Progenitor cell of endocrine pancreas (in vitro differentiated cells): ENCODE data around the gene OGDHL. TPM values are rescaled to one million over a fixed set of nuclear protein-coding genes. Genes with fewer than 3 reads are reported as not detected.

Experiments
- DNase-seq: peaks from one replicate; pipeline ENCODE4 v3.0.0; 2021; ENCODE audit warnings: low spot score; ENCODE audit not compliant: unreplicated experiment
- H3K27ac Mint-ChIP-seq: 2 replicates; pipeline ENCODE4 v1.8.0; 2021; ENCODE audit warnings: mild to moderate bottlenecking, moderate library complexity, mixed read lengths
- H3K27me3 Mint-ChIP-seq: 2 replicates; pipeline ENCODE4 v1.8.0; 2021; ENCODE audit warnings: mixed read lengths
- H3K36me3 Mint-ChIP-seq: 2 replicates; pipeline ENCODE4 v1.8.0; 2022; ENCODE audit warnings: mixed read lengths; ENCODE audit not compliant: insufficient read depth
- H3K4me1 Mint-ChIP-seq: 2 replicates; pipeline ENCODE4 v1.8.0; 2021; ENCODE audit warnings: low read depth, mixed read lengths
- H3K4me3 Mint-ChIP-seq: 2 replicates; pipeline ENCODE4 v1.8.0; 2021; ENCODE audit warnings: low read depth, mild to moderate bottlenecking, moderate library complexity, mixed read lengths
- H3K9me3 Mint-ChIP-seq: 2 replicates; pipeline ENCODE4 v1.8.0; 2021; ENCODE audit warnings: low read depth, mixed read lengths
- total RNA-seq: library from RNA; stranded (reverse); gene quantifications from 2 replicates; pipeline ENCODE4 v1.2.1, GENCODE V29; 2021
- TF ChIP-seq, protein P1 (sequence below): fragments of 200-600 bp; sonication (generic); IDR thresholded peaks from one replicate; pipeline ENCODE4 v1.5.0; 2021; ENCODE audit warnings: antibody characterized with exemption, mild to moderate bottlenecking; ENCODE audit not compliant: unreplicated experiment

Gene OGDHL
- total RNA-seq, 1 donor from 2014 or later, result 9.1 TPM

- Mint-ChIP-seq H3K9me3 (no peaks in the 10 kb centered on the region), H3K27me3 (peaks cover 68% of the 10 kb centered on the region), H3K4me1 (peaks cover 6% of the 10 kb centered on the region), H3K36me3 (no peaks in the 10 kb centered on the region), H3K27ac (no peak overlapping the region), H3K4me3 (no peak overlapping the region)
- TF ChIP-seq, protein P1, sequence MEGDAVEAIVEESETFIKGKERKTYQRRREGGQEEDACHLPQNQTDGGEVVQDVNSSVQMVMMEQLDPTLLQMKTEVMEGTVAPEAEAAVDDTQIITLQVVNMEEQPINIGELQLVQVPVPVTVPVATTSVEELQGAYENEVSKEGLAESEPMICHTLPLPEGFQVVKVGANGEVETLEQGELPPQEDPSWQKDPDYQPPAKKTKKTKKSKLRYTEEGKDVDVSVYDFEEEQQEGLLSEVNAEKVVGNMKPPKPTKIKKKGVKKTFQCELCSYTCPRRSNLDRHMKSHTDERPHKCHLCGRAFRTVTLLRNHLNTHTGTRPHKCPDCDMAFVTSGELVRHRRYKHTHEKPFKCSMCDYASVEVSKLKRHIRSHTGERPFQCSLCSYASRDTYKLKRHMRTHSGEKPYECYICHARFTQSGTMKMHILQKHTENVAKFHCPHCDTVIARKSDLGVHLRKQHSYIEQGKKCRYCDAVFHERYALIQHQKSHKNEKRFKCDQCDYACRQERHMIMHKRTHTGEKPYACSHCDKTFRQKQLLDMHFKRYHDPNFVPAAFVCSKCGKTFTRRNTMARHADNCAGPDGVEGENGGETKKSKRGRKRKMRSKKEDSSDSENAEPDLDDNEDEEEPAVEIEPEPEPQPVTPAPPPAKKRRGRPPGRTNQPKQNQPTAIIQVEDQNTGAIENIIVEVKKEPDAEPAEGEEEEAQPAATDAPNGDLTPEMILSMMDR, result no peak
- DNase-seq, result no peak
Observed at GRCh38 chr10:49689882-49690510, 72.1 kb downstream of the OGDHL start.

GRCh38 chr10:49688920-49689319 lies 73.2 kb downstream of the OGDHL start:
- TF ChIP-seq, protein P1, result no peak
- H3K4me3 Mint-ChIP-seq, result no peak overlapping the region
- peaks cover 6% of the 10 kb centered on the region for H3K4me1 Mint-ChIP-seq
- no peak overlapping the region for H3K27ac Mint-ChIP-seq
- DNase-seq, result no peak
- H3K36me3 Mint-ChIP-seq, result no peaks in the 10 kb centered on the region
- peaks cover 66% of the 10 kb centered on the region for H3K27me3 Mint-ChIP-seq
- H3K9me3 Mint-ChIP-seq, result no peaks in the 10 kb centered on the region

GRCh38 chr10:49688261-49688846 lies 73.8 kb downstream of the OGDHL start:
- no peaks in the 10 kb centered on the region for H3K36me3 Mint-ChIP-seq
- TF ChIP-seq, protein P1, result no peak
- no peaks in the 10 kb centered on the region for H3K9me3 Mint-ChIP-seq
- peaks cover 6% of the 10 kb centered on the region for H3K4me1 Mint-ChIP-seq
- DNase-seq, result no peak
- H3K27me3 Mint-ChIP-seq, result peaks cover 61% of the 10 kb centered on the region
- no peak overlapping the region for H3K4me3 Mint-ChIP-seq
- no peak overlapping the region for H3K27ac Mint-ChIP-seq

DNA sequence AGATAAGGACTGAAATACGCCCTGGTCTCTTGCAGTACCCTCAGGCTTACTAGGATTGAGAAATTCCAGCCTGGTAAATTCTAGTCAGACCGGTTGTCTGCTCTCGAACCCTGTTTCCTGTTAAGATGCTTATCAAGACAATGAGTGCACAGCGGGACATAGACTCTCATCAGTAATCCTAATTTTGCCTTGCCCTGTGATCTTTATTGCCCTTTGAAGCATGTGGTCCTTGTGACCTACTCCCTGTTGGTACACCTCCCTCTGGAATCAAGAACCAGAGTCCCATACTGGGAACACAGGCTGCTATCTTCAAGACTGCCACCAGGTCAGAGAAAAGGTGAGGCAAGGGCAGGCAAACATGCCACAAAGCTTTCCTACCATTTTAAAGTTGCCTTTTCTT lies 75.5 kb downstream of the OGDHL start:
- no peak for DNase-seq
- no peaks in the 10 kb centered on the region for H3K9me3 Mint-ChIP-seq
- peaks cover 54% of the 10 kb centered on the region for H3K27me3 Mint-ChIP-seq
- no peak overlapping the region for H3K27ac Mint-ChIP-seq
- TF ChIP-seq, protein P1, result no peak
- no peaks in the 10 kb centered on the region for H3K36me3 Mint-ChIP-seq
- H3K4me3 Mint-ChIP-seq, result no peak overlapping the region
- H3K4me1 Mint-ChIP-seq, result peaks cover 6% of the 10 kb centered on the region

Other genes with a start within 250 kb of the OGDHL start
- 30.2 and 35.0 TPM in 2 replicates for gene ERCC6, start 223.2 kb downstream of the OGDHL start, total RNA-seq
- gene SLC18A3, start 152.0 kb downstream of the OGDHL start, total RNA-seq, result 0.20 TPM in 1 of 2 replicates, not detected in the other
- gene CHAT, start 148.3 kb downstream of the OGDHL start, total RNA-seq, result 0.36 TPM in 1 of 2 replicates, not detected in the other
- gene C10orf53, start 82.7 kb downstream of the OGDHL start, total RNA-seq, result not detected in 2 replicates
- 56.2 and 57.8 TPM in 2 replicates for gene PARG, start 179.7 kb upstream of the OGDHL start, total RNA-seq
- 19.2 and 19.6 TPM in 2 replicates for gene TIMM23B, start 179.7 kb upstream of the OGDHL start, total RNA-seq
- 18.8 and 19.2 TPM in 2 replicates for gene AGAP6, start 226.1 kb upstream of the OGDHL start, total RNA-seq